Vagina (tissue), 2 donors: ENCODE results near the gene STK11. TPM values are rescaled to one million over a fixed set of nuclear protein-coding genes. Genes with fewer than 3 reads are reported as not detected.

ENCODE experiments used
- DNase-seq, 2 donors: peaks; one replicate each; pipeline ENCODE4 v3.0.0-alpha.2; 2017; ENCODE audit errors: extremely low spot score in 2 of 2
- H3K27ac ChIP-seq: fragments of 200-600 bp; sonication (generic); one replicate; pipeline ENCODE4 v1.5.1; 2019
- H3K27me3 ChIP-seq: fragments of 200-600 bp; sonication (generic); one replicate; pipeline ENCODE4 v1.5.1; 2019
- H3K36me3 ChIP-seq, 2 donors: fragments of 200-600 bp; sonication (generic); one replicate each; pipeline ENCODE4 v1.5.1; 2017 to 2019
- H3K4me1 ChIP-seq: fragments of 200-600 bp; sonication (generic); one replicate; pipeline ENCODE4 v1.5.1; 2019
- H3K4me3 ChIP-seq, 2 donors: fragments of 200-600 bp; sonication (generic); 1 replicate in 1 of 2; 2 replicates in 1 of 2; pipeline ENCODE4 v1.5.1; 2016 to 2019
- H3K9me3 ChIP-seq: fragments of 200-600 bp; sonication (generic); one replicate; pipeline ENCODE4 v1.5.1; 2019
- POLR2A ChIP-seq, 2 donors: fragments of 450-650 bp; IDR thresholded peaks; one replicate each; pipeline ENCODE4 v1.6.1; 2017; ENCODE audit warnings: antibody characterized with exemption in 2 of 2, mild to moderate bottlenecking in 2 of 2, moderate library complexity in 2 of 2
- POLR2AphosphoS5 ChIP-seq, 2 donors: sonication (generic); formaldehyde crosslinking; IDR thresholded peaks; one replicate each; pipeline ENCODE4 v1.9.0; 2017; ENCODE audit warnings: antibody characterized with exemption in 2 of 2, mild to moderate bottlenecking in 2 of 2, low read depth in 1 of 2; ENCODE audit not compliant: insufficient read depth in 1 of 2
- intact Hi-C: fragments of 100-400 bp; cut with DNase I; formaldehyde crosslinking; loops from one replicate; pipeline ENCODE4 v1.15.1; 2023
- total RNA-seq: library from RNA; depleted of rRNA; stranded (reverse); fragments of >200 nt; gene quantifications from one replicate; pipeline ENCODE4 v1.2.3, GENCODE V29; 2016
- TF ChIP-seq, protein P1 (sequence below), 3 experiments: fragments of 450-650 bp in 2 of 3; fragments of 200-600 bp in 1 of 3; sonication (generic) in 1 of 3; IDR thresholded peaks; one replicate each; pipeline ENCODE4 v1.5.1; 2017 to 2019; ENCODE audit warnings: antibody characterized with exemption in 3 of 3, mild to moderate bottlenecking in 2 of 3, moderate library complexity in 2 of 3

STK11 gene
- total RNA-seq, 1 donor from 2014 or later: 54.5 TPM

DNA sequence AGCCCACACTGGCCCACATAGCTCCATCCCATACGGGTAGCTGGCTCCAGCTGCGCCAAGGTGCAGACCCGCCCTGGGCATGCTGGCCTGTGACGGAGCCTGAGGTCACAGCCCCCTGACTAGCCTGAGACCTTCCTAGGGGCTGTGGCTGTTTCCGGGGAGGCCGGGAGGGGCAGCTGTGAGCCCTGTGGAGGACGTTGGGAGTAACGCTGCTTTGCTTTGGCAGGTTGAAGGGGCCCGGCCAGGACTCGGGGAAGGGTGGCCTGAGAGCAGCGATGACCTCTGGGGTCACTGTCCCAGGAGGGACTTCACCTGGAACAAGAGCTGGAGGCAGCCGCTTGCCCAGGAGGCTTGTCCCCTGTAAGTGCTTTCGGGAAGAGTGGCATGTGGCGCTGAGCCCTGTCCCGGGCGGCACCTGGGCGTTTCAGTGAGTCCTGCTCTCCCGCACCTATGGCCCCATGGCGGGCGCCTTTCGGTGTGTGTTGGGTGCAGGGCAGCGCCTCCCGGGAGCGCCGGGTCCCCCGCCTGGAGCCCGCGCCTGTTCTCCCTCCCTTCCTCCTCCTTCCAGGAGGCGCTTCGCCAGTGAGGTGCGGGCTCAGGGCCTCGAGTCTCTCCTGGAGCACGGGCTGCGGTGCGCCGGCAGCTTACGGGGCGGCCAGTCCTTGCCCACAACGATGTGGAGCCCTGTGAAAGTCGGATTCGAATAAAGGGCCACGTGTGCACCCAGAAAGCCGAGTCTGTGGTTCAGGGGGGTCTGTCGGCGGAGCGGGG lies 68.7 kb downstream of the STK11 start:
- Histone ChIP-seq H3K27ac (peak overlapping the region; percentile 98), H3K9me3 (no peaks in the 10 kb centered on the region), H3K4me3 (peak overlapping the region; percentile 76 to 87), H3K36me3 (peaks cover 0 to 66% of the 10 kb centered on the region in 2 donors), H3K27me3 (no peaks in the 10 kb centered on the region), H3K4me1 (peaks cover 65% of the 10 kb centered on the region)
- peak in 1 of 2 donors; percentile 89 for DNase-seq
- TF ChIP-seq, protein P1, sequence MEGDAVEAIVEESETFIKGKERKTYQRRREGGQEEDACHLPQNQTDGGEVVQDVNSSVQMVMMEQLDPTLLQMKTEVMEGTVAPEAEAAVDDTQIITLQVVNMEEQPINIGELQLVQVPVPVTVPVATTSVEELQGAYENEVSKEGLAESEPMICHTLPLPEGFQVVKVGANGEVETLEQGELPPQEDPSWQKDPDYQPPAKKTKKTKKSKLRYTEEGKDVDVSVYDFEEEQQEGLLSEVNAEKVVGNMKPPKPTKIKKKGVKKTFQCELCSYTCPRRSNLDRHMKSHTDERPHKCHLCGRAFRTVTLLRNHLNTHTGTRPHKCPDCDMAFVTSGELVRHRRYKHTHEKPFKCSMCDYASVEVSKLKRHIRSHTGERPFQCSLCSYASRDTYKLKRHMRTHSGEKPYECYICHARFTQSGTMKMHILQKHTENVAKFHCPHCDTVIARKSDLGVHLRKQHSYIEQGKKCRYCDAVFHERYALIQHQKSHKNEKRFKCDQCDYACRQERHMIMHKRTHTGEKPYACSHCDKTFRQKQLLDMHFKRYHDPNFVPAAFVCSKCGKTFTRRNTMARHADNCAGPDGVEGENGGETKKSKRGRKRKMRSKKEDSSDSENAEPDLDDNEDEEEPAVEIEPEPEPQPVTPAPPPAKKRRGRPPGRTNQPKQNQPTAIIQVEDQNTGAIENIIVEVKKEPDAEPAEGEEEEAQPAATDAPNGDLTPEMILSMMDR (IDR thresholded peaks at IDR 0.05): no peak
- no peak for TF ChIP-seq POLR2AphosphoS5 (IDR thresholded peaks at IDR 0.05; ENCODE audit: insufficient read depth in 1 of 2, low read depth in 1 of 2)
- no peak for TF ChIP-seq POLR2A (IDR thresholded peaks at IDR 0.05)
- intact Hi-C loops: loop anchor here (10.0 kb wide), 2 partner anchors 111 to 171 kb away; partner anchors contain the start of gene NDUFS7

DNA sequence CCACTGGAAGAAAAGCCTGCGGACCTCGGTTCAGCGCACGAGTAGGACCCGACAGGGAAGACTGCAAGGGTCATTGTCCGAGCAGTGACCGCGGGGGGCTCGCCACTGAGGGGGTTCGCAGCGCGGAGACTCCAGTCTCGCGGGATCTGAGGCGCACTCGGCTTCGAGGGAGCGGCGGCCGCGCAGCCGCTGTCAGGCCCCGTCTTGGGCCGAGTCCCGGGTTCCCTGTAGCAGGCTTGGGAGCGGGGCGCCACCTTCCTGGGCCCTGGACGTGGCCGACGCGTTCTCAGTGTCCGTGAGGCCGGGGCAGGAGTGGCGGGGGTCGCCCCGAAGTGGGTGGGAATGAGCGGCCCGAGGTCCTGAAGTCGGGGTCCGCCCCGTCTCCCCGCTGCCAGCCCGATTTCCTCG lies 69.3 kb downstream of the STK11 start:
- peaks cover 64% of the 10 kb centered on the region for H3K4me1 ChIP-seq
- DNase-seq: no peak

DNA sequence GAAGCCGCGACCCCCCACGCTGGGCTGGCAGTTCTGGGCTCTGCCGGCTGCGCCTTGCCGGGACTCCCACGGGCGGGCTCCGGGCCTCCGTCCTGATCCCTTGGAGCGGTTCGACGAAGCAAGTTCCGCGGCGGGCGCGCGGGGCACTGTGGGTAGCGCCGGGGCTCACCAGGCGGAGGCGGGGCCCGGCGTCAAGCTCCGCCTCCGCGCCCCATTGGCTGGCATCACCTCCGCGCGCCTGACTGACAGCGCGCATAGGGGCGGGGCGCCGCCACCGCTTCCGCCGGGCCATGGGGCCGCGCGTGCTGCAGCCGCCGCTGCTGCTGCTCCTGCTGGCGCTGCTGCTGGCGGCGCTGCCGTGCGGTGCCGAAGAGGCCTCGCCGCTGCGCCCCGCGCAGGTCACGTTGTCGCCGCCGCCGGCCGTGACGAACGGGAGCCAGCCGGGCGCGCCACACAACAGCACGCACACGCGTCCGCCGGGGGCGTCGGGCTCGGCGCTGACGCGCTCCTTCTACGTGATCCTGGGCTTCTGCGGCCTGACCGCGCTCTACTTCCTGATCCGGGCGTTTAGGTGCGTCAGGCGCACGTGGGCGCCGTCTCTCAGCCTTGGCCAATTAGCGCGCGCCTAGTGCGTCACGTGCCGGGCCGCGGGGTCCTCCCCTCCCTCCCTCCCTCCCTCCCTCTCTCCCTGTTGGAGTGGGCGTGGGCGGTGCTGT lies 69.8 kb downstream of the STK11 start, which contains the start of gene FAM174C:
Gene FAM174C (plus strand): TSS at position 271 of the 716 bp plus-strand sequence. CDS start 20 bp downstream, at position 291.
- Histone ChIP-seq H3K4me1 (peaks cover 58% of the 10 kb centered on the region), H3K36me3 (peaks cover 0 to 65% of the 10 kb centered on the region in 2 donors), H3K27me3 (no peaks in the 10 kb centered on the region), H3K9me3 (no peaks in the 10 kb centered on the region), H3K27ac (peak within 1 kb of the TSS; percentile 98), H3K4me3 (peak within 1 kb of the TSS; percentile 76 to 87)
- peak in 1 of 2 donors; percentile 95 for DNase-seq
- intact Hi-C loops: loop anchor here (10.0 kb wide), 2 partner anchors 109 to 169 kb away; partner anchors contain the start of gene NDUFS7
- TF ChIP-seq, protein P1 (IDR thresholded peaks at IDR 0.05): no peak
- TF ChIP-seq POLR2AphosphoS5 (IDR thresholded peaks at IDR 0.05; ENCODE audit: insufficient read depth in 1 of 2, low read depth in 1 of 2): peak; percentile 66 to 78
- peak in 1 of 2 donors; percentile 33 for TF ChIP-seq POLR2A (IDR thresholded peaks at IDR 0.05)

More for the DNA sequence above, 69.3 kb downstream of the STK11 start:
- intact Hi-C loops: loop anchor here (10.0 kb wide), 2 partner anchors 110 to 170 kb away; partner anchors contain the start of gene NDUFS7
- Histone ChIP-seq H3K27ac (peak overlapping the region; percentile 98), H3K9me3 (no peaks in the 10 kb centered on the region), H3K27me3 (no peaks in the 10 kb centered on the region), H3K4me3 (peak overlapping the region; percentile 76 to 87), H3K36me3 (peaks cover 0 to 68% of the 10 kb centered on the region in 2 donors)
- TF ChIP-seq POLR2A (IDR thresholded peaks at IDR 0.05) (no peak), POLR2AphosphoS5 (IDR thresholded peaks at IDR 0.05; ENCODE audit: insufficient read depth in 1 of 2, low read depth in 1 of 2) (no peak)
- TF ChIP-seq, protein P1 (IDR thresholded peaks at IDR 0.05): no peak

DNA sequence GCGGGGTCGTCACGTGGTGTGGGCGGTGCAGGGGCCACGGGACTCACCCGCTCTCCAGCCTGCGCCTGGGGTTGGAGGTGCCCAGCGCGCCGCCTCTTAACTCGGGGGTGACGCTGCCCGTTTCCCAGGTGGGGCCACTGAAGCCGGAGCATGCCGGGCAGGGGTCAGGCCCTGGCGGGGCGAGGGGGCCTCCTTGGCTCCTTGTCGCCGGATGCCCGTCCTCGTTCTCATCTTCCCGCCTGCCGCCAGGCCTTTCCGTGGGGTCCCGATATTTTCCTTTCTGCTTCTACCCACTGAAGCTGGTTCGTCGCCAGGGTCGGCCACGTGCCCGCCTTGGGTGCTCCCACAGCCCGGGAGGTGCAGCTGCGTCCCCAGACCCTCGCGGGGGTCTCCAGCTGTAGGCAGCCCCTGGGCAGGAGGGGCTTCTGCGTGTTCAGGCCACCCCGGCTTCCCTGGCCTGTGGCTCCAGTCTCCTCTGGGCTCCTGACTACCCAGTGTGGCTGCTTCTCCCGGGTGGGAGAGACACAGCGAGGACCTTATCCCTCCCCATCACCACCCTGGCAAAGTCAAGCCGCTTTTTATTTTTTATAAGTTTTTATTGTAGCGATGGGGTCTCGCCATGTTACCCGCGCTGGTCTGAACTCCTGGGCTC lies 70.5 kb downstream of the STK11 start:
- H3K4me3 ChIP-seq: peak overlapping the region; percentile 76 to 87
- H3K9me3 ChIP-seq: no peaks in the 10 kb centered on the region
- TF ChIP-seq, protein P1 (IDR thresholded peaks at IDR 0.05): no peak
- TF ChIP-seq POLR2A (IDR thresholded peaks at IDR 0.05) (peak in 1 of 2 donors; percentile 15), POLR2AphosphoS5 (IDR thresholded peaks at IDR 0.05; ENCODE audit: insufficient read depth in 1 of 2, low read depth in 1 of 2) (peak in 1 of 2 donors; percentile 52)
- peaks cover 51% of the 10 kb centered on the region for H3K4me1 ChIP-seq
- H3K36me3 ChIP-seq: peaks cover 0 to 59% of the 10 kb centered on the region in 2 donors
- peak overlapping the region; percentile 98 for H3K27ac ChIP-seq
- no peak for DNase-seq
- H3K27me3 ChIP-seq: no peaks in the 10 kb centered on the region
- intact Hi-C loops: loop anchor here (10.0 kb wide), 2 partner anchors 109 to 169 kb away; partner anchors contain the start of gene NDUFS7
